Stimulated activated memory B cell treated with anti-CD40 and anti-IgM and Interleukin-4, amounts not matched to agents 10 μg/mL and 1 μg/mL and 100 μg/mL, for 72 hours (primary cell): ENCODE results near the gene C4orf46.

Experiments used
- ATAC-seq: fragments of 150-1000 bp; cut with Tn5 transposase; 2 replicates; pipeline ENCODE4 v1.10.0; 2021
- H3K27ac Mint-ChIP-seq: one replicate; pipeline ENCODE4 v1.8.0; 2022; ENCODE audit warnings: mild to moderate bottlenecking, mixed read lengths
- H3K27me3 Mint-ChIP-seq: one replicate; pipeline ENCODE4 v1.8.0; 2022; ENCODE audit warnings: mixed read lengths
- H3K36me3 Mint-ChIP-seq: one replicate; pipeline ENCODE4 v1.8.0; 2022; ENCODE audit warnings: mixed read lengths
- H3K4me1 Mint-ChIP-seq: one replicate; pipeline ENCODE4 v1.8.0; 2022; ENCODE audit warnings: mixed read lengths
- H3K4me3 Mint-ChIP-seq: one replicate; pipeline ENCODE4 v1.8.0; 2022; ENCODE audit warnings: mild to moderate bottlenecking, moderate library complexity, mixed read lengths
- H3K9me3 Mint-ChIP-seq: one replicate; pipeline ENCODE4 v1.8.0; 2022; ENCODE audit warnings: mixed read lengths

The C4orf46 gene

GRCh38 chr4:158621729-158622128 lies 50.0 kb downstream of the C4orf46 start:
- no peak for ATAC-seq
- Mint-ChIP-seq H3K9me3 (no peaks in the 10 kb centered on the region), H3K36me3 (no peaks in the 10 kb centered on the region), H3K4me3 (no peak overlapping the region), H3K27me3 (peaks cover 16% of the 10 kb centered on the region), H3K4me1 (peaks cover 6% of the 10 kb centered on the region), H3K27ac (no peak overlapping the region)

- Mint-ChIP-seq H3K4me1 (peaks cover 6% of the 10 kb centered on the region), H3K4me3 (no peak overlapping the region), H3K9me3 (no peaks in the 10 kb centered on the region), H3K27ac (no peak overlapping the region), H3K27me3 (peaks cover 34% of the 10 kb centered on the region), H3K36me3 (no peaks in the 10 kb centered on the region)
- no peak for ATAC-seq
Observed at GRCh38 chr4:158617956-158618355, 53.7 kb downstream of the C4orf46 start.
